ENCODE data around the gene ERC1.
"Not testable (repeated sequence)": the region's sequence is repeated elsewhere in the genome, so short reads cannot be mapped to it uniquely, and the experiment has no call there.

The ERC1 gene

DNA sequence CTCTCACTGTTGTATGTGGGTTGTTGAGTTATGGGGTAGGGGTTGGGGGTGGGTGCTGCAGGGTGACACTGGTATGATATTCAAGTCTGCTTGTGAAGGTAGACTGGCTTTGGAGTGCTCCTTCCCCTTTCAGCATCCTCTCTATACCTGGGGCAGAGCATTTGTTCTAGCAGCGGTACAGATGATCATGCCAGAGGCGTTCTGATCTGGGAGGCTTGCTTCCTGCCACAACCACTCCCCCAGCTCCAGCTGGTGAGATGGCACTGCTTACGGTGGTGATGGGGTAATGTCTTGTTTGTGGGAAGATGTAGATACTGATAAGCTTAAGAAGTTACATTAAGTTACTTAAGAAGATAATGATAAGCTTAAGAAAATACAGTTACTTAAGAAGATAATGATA is 131.8 kb downstream of the ERC1 start:
- no peak for DNase-seq (ENCODE audit: low read depth)

GRCh38 chr12:1126091-1126490 is 135.1 kb downstream of the ERC1 start:
- no peak for DNase-seq (ENCODE audit: low read depth)

DNA sequence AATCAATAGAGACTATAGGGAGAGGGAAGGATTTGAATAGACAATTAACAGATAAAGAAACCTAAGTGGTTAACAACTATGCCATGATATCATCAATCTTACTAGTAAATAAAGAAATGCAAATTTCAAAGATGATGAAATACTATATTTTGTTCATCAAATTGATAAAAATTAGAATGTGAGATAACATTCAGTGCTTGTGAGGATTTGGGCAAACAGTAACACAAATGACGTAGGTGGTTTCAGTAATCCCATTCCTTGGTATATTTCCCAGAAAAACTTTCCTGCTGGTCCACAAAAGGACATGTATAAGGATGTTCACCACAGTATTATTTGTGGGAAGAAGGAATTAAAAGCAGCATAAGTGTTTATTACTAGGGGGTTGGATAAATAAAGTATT is 136.0 kb downstream of the ERC1 start:
- no peak for DNase-seq (ENCODE audit: low read depth)

DNA sequence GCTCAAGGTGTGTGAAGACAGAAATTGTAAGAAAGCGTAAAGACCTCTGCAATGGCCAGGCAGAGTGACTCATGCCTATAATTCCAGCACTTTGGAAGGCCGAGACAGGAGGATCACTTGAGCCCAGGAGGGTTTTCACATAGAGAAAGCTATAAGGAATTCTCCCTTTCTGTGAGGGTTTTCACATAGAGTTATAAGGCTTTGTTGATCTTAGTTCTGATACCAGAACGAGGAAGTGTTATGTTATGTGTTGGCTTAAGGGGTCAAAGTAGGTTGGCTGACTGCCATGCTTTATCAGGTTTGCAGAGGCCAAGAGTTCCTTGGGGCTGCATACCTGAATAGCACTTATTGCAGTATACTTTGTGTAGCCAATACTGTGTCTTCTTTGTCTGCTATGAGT is 139.1 kb downstream of the ERC1 start:
- DNase-seq (ENCODE audit: low read depth): no peak

- DNase-seq (ENCODE audit: low read depth): no peak
These were observed 139.5 kb downstream of the ERC1 start for GRCh38 chr12:1130571-1130970.

DNA sequence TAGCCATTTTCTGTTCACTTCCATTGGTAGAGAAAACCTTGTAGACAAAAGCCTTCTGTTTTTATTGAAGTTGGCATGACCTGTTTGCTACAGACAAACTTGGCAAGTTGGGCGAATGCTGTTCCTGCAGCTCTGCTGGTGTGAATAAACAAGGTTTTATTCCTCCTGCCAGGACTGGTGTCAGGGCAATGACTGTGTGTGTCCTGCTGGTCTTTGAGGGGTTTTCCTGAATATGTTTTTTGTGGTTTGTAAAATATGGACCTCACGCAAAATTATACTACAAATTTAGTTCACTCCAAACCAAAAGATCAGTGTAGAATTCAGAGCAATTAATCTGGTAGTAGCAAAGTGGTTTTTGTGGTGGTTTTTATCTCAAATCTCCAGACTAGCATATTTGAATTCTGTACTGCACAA is 140.8 kb downstream of the ERC1 start:
- DNase-seq (ENCODE audit: low read depth): no peak

- DNase-seq (ENCODE audit: low read depth): no peak
These were observed 141.3 kb downstream of the ERC1 start for GRCh38 chr12:1132311-1132710.

- no peak for DNase-seq (ENCODE audit: low read depth)
These were observed 147.7 kb downstream of the ERC1 start for GRCh38 chr12:1138691-1139090.

GRCh38 chr12:1146758-1147157 is 155.7 kb downstream of the ERC1 start:
- DNase-seq (ENCODE audit: low read depth): not testable (repeated sequence)

DNA sequence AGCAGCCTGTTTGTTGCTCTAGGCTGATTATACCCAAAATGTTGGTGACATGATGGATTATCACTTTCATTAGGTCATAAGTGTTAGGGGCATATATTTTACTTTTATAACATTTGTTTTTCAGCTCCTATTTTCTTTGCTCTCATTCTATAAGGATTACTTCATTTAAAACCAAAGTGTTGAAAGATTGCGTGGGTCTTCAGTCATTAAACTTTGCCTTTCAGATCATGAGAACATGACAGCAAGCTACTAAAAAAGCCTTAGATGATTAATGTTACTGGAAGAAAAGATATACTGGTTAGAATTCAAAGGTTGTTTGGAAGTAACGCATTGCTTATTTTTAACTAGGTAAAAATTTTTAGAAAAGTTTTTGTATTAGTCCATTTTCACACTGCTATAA is 156.8 kb downstream of the ERC1 start:
- no peak for DNase-seq (ENCODE audit: low read depth)

DNA sequence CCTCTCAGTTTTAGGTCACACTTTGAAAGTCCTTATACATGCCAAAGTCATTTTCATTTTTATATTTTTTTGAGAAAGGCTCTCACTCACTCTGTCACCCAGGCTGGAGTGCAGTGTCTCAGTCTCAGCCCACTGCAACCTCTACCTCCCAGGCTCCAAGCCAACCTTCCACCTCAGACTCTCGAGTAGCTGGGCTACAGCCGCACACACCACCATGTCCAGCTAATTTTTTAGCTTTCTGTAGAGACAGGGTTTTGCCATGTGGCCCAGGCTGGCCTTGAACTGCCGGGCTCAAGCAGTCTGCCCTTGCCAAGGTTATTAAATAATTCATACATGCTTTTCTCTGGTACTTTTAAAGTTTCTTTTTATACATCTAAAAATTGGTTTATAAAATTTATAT is 166.0 kb downstream of the ERC1 start:
- DNase-seq (ENCODE audit: low read depth): no peak

GRCh38 chr12:1161197-1161596 is 170.2 kb downstream of the ERC1 start:
- DNase-seq (ENCODE audit: low read depth): no peak

DNA sequence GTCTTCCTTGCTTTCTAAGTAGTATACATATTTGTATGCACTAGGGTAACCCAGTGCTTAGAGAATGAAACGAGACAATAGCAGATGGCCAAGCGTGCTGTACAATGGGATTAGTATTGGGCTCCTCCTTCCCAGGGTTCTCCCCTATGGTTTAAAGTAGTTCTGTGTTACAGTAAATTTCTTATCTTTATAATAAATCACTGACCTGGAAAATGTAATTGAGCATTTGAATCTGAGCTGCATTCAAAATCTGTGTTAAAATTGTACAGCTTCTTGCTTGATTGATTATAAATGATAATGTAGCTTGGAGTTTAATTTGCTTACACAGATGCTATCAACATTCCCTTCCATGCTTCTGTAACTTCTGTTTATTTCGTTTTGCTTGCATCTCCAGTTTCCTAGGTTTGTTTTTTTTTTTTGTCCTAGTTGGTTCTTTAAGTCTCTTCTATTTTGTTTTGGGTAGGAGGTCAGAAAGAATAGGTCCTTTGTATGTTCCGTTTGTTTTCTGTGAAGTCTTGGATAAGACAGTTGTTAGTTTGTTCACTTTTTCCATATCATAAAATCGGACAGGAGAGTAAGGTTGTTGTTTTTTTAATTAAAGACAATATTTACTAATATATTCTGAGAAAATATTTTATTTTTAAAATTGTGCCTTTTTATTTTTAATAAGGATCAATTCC is 171.2 kb downstream of the ERC1 start:
- no peak for DNase-seq (ENCODE audit: low read depth)

GRCh38 chr12:1167784-1168183 is 176.8 kb downstream of the ERC1 start:
- no peak for DNase-seq (ENCODE audit: low read depth)

- no peak for DNase-seq (ENCODE audit: low read depth)
These were observed 179.4 kb downstream of the ERC1 start for GRCh38 chr12:1170411-1170810.

DNA sequence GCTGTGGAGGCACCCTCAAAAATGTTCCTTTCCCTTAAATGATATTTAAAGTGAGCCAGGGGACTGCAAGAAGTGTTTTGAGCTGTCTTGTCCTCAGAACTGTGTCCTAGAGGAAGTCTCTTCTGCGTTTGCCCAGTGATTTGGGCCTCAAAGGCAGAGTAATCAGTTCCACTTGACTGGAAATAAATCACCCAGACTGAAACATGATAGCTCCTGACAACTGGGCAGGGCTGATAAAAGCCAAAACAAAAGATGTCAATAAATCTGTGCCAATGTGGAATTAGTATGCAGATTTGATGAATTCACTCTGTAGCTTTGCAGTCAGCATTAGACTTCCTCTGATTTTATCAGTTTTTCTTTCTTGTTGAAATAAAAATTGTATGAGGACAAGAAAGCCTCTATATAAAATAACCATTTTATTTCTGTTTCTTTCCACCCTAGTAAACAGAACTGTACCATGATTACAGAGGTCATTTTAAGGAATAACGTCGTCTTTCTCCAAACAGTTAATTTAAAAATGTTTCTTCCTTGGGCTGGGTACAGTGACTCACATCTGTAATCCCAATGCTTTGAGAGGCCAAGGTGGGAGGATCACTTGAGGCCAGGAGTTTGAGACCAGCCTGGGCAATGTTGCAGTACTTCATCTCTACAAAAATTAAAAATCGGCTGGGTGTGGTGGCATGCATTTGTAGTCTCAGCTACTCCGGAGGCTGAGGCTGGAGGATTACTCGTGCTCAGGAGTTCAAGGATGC is 180.8 kb downstream of the ERC1 start:
- DNase-seq (ENCODE audit: low read depth): no peak

GRCh38 chr12:1173781-1174617 is 183.0 kb downstream of the ERC1 start:
- DNase-seq (ENCODE audit: low read depth): no peak

DNA sequence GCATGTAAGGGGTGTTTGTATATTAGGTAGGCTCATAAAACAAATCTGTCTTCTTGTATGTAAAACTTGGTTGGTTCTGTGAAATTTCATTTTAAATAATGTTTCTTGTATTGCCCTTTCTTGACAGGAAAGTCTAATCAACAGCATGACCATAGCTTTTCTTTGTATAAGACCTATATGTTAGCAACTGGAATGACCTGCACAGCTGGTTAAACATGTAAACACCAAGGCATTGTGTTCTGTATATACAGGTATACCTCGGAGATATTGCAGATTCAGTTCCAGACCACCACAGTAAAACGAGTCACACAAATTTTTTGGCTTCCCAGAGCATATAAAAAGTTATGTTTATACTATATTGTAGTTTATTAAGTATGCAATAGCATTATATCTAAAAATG is 183.6 kb downstream of the ERC1 start:
- DNase-seq (ENCODE audit: low read depth): no peak

GRCh38 chr12:1176191-1176590 is 185.2 kb downstream of the ERC1 start:
- no peak for DNase-seq (ENCODE audit: low read depth)

- no peak for DNase-seq (ENCODE audit: low read depth)
These were observed 188.1 kb downstream of the ERC1 start for GRCh38 chr12:1179128-1179527.

GRCh38 chr12:1182069-1182468 is 191.0 kb downstream of the ERC1 start:
- DNase-seq (ENCODE audit: low read depth): no peak

GRCh38 chr12:1184402-1184801 is 193.4 kb downstream of the ERC1 start:
- no peak for DNase-seq (ENCODE audit: low read depth)

All from activated T-helper 9 cell treated with anti-CD3 and anti-CD28 coated beads, Interleukin-2, amount 50 U/mL, for 16 hours (primary cell).